ENCODE results near the gene P3H4.

The P3H4 gene

DNA sequence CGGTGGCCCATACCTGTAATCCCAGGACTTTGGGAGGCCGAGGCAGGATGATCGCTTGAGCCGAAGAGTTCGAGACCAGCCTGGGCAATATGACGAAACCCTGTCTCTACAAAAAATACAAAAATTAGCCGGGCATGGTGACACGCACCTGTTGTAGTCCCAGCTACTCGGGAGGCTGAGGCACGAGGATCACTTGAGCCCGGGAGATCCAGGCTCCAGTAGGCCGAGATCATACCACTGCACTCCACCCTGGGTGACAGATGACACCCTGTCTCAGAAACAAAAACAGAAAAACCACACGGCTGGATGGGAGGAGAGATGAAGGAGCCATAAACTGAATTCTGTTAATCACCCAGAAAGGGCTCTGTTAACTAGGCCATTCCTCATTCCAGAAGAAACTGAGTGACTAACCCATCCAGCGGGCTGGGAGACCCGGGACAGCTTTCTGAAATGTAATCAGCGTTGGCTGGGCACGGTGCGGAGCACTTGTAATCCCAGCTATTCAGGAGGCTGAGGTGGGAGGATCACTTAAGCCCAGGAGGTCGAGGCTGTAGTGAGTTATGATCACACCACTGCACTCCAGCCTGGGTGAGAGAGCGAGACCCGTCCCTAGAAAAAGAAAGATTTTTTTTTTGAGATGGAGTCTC is 24.9 kb upstream of the P3H4 start:
- no peak for ATAC-seq

DNA sequence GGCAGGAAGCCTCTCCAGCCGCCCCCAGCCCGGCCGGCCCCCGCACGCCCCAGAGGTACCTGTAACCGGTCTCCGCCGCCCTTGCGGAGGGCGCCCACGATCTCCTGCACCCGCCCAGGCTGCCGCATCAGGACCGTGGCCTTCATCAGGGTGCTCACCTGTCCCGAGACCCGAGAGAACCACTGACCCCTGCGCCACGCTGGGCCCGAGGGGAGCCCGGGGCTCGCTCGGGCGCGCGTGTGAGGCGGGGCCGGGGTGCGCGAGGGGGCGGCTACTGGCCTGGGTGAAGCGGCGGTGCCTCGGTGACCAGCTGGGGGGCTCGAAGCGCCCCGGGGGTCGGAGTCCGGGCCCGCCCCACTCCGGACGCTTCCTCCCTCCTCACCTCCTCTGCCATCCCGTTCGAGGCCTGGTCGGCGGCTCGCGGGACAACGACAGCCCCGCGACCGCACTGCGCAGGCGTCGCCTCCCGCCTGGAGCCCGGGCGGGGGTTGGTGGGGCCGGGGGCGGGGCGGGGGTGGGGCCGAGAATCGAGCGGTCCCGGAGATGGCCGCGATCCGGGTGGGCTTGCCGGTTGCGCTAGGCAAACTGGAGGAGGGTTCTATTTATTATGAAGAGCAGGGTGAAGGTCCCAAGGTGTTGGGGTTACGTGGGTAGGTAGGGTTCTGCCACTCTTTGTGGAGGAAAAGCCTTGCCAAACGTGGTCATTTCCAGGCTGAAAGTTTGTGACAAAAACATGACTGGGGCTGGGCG is 24.2 kb upstream of the P3H4 start, which contains the start of gene NT5C3B:
Gene NT5C3B (minus strand): TSS at position 433 of the 750 bp plus-strand sequence. CDS start 39 bp downstream, at position 394.
- peak; percentile 93 for ATAC-seq
- TF ChIP-seq ZC3H10 (CRISPR knock-in tag; IDR thresholded peaks at IDR 0.05) = no peak
- TF ChIP-seq, protein P1, sequence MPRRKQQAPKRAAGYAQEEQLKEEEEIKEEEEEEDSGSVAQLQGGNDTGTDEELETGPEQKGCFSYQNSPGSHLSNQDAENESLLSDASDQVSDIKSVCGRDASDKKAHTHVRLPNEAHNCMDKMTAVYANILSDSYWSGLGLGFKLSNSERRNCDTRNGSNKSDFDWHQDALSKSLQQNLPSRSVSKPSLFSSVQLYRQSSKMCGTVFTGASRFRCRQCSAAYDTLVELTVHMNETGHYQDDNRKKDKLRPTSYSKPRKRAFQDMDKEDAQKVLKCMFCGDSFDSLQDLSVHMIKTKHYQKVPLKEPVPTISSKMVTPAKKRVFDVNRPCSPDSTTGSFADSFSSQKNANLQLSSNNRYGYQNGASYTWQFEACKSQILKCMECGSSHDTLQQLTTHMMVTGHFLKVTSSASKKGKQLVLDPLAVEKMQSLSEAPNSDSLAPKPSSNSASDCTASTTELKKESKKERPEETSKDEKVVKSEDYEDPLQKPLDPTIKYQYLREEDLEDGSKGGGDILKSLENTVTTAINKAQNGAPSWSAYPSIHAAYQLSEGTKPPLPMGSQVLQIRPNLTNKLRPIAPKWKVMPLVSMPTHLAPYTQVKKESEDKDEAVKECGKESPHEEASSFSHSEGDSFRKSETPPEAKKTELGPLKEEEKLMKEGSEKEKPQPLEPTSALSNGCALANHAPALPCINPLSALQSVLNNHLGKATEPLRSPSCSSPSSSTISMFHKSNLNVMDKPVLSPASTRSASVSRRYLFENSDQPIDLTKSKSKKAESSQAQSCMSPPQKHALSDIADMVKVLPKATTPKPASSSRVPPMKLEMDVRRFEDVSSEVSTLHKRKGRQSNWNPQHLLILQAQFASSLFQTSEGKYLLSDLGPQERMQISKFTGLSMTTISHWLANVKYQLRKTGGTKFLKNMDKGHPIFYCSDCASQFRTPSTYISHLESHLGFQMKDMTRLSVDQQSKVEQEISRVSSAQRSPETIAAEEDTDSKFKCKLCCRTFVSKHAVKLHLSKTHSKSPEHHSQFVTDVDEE (CRISPR knock-in tag; IDR thresholded peaks at IDR 0.05) = no peak
- TF ChIP-seq ARNTL (CRISPR knock-in tag; IDR thresholded peaks at IDR 0.05; ENCODE audit: borderline replicate concordance, low read depth) = no peak
- no peak for TF ChIP-seq TOX (CRISPR knock-in tag; IDR thresholded peaks at IDR 0.05; ENCODE audit: borderline replicate concordance)
- TF ChIP-seq SNAI2 (CRISPR knock-in tag; IDR thresholded peaks at IDR 0.05) = no peak
- TF ChIP-seq ZFP30 (CRISPR knock-in tag; IDR thresholded peaks at IDR 0.05) = no peak
- TF ChIP-seq TCF4 (CRISPR knock-in tag; IDR thresholded peaks at IDR 0.05; ENCODE audit: borderline replicate concordance) = no peak
- TF ChIP-seq, protein P2, sequence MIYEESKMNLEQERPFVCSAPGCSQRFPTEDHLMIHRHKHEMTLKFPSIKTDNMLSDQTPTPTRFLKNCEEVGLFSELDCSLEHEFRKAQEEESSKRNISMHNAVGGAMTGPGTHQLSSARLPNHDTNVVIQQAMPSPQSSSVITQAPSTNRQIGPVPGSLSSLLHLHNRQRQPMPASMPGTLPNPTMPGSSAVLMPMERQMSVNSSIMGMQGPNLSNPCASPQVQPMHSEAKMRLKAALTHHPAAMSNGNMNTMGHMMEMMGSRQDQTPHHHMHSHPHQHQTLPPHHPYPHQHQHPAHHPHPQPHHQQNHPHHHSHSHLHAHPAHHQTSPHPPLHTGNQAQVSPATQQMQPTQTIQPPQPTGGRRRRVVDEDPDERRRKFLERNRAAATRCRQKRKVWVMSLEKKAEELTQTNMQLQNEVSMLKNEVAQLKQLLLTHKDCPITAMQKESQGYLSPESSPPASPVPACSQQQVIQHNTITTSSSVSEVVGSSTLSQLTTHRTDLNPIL (CRISPR knock-in tag; IDR thresholded peaks at IDR 0.05; ENCODE audit: low read depth) = no peak
- TF ChIP-seq ZFP3 (CRISPR knock-in tag; IDR thresholded peaks at IDR 0.05) = no peak
- TF ChIP-seq RARB (CRISPR knock-in tag; IDR thresholded peaks at IDR 0.05) = no peak
- TF ChIP-seq, protein P3, sequence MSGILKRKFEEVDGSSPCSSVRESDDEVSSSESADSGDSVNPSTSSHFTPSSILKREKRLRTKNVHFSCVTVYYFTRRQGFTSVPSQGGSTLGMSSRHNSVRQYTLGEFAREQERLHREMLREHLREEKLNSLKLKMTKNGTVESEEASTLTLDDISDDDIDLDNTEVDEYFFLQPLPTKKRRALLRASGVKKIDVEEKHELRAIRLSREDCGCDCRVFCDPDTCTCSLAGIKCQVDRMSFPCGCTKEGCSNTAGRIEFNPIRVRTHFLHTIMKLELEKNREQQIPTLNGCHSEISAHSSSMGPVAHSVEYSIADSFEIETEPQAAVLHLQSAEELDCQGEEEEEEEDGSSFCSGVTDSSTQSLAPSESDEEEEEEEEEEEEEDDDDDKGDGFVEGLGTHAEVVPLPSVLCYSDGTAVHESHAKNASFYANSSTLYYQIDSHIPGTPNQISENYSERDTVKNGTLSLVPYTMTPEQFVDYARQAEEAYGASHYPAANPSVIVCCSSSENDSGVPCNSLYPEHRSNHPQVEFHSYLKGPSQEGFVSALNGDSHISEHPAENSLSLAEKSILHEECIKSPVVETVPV (CRISPR knock-in tag; IDR thresholded peaks at IDR 0.05) = no peak
- no peak for TF ChIP-seq CSDC2 (CRISPR knock-in tag; IDR thresholded peaks at IDR 0.05)
- TF ChIP-seq, protein P4, sequence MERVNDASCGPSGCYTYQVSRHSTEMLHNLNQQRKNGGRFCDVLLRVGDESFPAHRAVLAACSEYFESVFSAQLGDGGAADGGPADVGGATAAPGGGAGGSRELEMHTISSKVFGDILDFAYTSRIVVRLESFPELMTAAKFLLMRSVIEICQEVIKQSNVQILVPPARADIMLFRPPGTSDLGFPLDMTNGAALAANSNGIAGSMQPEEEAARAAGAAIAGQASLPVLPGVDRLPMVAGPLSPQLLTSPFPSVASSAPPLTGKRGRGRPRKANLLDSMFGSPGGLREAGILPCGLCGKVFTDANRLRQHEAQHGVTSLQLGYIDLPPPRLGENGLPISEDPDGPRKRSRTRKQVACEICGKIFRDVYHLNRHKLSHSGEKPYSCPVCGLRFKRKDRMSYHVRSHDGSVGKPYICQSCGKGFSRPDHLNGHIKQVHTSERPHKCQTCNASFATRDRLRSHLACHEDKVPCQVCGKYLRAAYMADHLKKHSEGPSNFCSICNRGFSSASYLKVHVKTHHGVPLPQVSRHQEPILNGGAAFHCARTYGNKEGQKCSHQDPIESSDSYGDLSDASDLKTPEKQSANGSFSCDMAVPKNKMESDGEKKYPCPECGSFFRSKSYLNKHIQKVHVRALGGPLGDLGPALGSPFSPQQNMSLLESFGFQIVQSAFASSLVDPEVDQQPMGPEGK (CRISPR knock-in tag; IDR thresholded peaks at IDR 0.05; ENCODE audit: borderline replicate concordance) = no peak

More for the DNA sequence above, 24.9 kb upstream of the P3H4 start:
- no peak for TF ChIP-seq OSR1 (CRISPR knock-in tag; IDR thresholded peaks at IDR 0.05)
- TF ChIP-seq, protein P3 (CRISPR knock-in tag; IDR thresholded peaks at IDR 0.05) = no peak
- no peak for TF ChIP-seq ZNF8 (CRISPR knock-in tag; IDR thresholded peaks at IDR 0.05)
- TF ChIP-seq ZC3H10 (CRISPR knock-in tag; IDR thresholded peaks at IDR 0.05) = no peak
- TF ChIP-seq, protein P2 (CRISPR knock-in tag; IDR thresholded peaks at IDR 0.05; ENCODE audit: low read depth) = no peak
- no peak for TF ChIP-seq SNAI2 (CRISPR knock-in tag; IDR thresholded peaks at IDR 0.05)
- TF ChIP-seq ZFP3 (CRISPR knock-in tag; IDR thresholded peaks at IDR 0.05) = no peak
- no peak for TF ChIP-seq ISL1 (CRISPR knock-in tag; IDR thresholded peaks at IDR 0.05)
- no peak for TF ChIP-seq GLIS3 (CRISPR knock-in tag; IDR thresholded peaks at IDR 0.05)
- TF ChIP-seq, protein P5, sequence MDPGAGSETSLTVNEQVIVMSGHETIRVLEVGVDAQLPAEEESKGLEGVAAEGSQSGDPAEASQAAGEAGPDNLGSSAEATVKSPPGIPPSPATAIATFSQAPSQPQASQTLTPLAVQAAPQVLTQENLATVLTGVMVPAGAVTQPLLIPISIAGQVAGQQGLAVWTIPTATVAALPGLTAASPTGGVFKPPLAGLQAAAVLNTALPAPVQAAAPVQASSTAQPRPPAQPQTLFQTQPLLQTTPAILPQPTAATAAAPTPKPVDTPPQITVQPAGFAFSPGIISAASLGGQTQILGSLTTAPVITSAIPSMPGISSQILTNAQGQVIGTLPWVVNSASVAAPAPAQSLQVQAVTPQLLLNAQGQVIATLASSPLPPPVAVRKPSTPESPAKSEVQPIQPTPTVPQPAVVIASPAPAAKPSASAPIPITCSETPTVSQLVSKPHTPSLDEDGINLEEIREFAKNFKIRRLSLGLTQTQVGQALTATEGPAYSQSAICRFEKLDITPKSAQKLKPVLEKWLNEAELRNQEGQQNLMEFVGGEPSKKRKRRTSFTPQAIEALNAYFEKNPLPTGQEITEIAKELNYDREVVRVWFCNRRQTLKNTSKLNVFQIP (CRISPR knock-in tag; IDR thresholded peaks at IDR 0.05; ENCODE audit: borderline replicate concordance, low read depth) = no peak
- no peak for TF ChIP-seq ESRRG (CRISPR knock-in tag; IDR thresholded peaks at IDR 0.05)
- TF ChIP-seq TOX (CRISPR knock-in tag; IDR thresholded peaks at IDR 0.05; ENCODE audit: borderline replicate concordance) = no peak
- no peak for TF ChIP-seq PPARA (CRISPR knock-in tag; IDR thresholded peaks at IDR 0.05; ENCODE audit: borderline replicate concordance)

Data from SK-N-SH treated with all-trans-retinoic acid at 6 μM for 48 hours (cell line).